ENCODE results near the gene MEDAG.

Gene MEDAG

DNA sequence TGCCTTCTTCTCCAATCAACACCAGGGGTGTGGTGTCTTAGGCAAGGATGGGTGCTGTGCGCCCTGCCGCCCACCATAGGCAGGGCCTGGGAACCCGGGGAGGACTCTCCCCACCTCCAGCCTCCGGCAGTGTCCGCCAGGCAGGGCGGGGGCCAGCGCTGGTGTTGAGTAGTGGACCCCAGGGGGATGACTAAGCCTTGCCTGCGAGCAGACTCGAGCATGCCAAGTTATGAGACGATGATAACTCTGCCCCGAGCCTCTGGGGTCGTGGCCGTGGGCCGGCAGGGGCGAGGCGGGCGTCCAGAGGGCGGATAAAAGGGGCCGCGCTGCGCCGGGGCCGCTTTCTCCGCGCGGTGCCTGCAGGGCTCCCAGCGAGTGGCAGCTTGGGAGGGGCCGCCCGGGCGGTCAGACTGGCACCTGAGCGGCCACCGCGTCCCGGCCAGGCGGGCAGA lies at the start of gene MEDAG:
Gene MEDAG (plus strand): TSS at position 340 of the 452 bp plus-strand sequence. CDS start 245 bp downstream, outside the sequence.
- Mint-ChIP-seq H3K9me3 (no peaks in the 10 kb centered on the region), H3K36me3 (no peaks in the 10 kb centered on the region), H3K27ac (no peak within 1 kb of the TSS), H3K4me3 (peak within 1 kb of the TSS; percentile 13), H3K4me1 (peaks cover 12% of the 10 kb centered on the region)
- ATAC-seq (no peak), DNase-seq (ENCODE audit: low spot score in 2 of 2) (no peak)

GRCh38 chr13:30857018-30857417 lies 49.1 kb upstream of the MEDAG start:
- ATAC-seq, result no peak
- Mint-ChIP-seq H3K4me3 (no peak overlapping the region), H3K4me1 (no peaks in the 10 kb centered on the region), H3K27ac (no peak overlapping the region), H3K9me3 (no peaks in the 10 kb centered on the region), H3K36me3 (no peaks in the 10 kb centered on the region)
- no peak for DNase-seq (ENCODE audit: low spot score in 2 of 2)

DNA sequence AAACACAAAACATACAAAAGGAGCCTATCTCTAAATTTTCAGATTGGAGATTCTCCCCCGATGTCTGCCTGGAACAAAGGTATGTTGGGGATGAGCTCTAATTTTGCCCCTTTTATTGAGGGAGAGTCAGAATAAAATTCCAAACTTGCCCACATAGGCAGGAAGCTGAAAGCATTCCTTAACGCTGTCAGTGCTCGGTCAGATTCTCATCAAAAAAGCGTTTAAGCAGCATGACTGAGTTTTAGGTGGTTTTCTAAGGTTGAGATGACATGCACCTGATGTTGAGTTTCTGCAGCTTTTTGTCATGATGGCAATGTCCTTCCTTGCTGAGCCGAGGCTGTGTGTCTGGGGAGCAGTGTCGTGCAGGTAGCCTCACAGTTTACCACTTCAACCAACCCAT lies 48.4 kb upstream of the MEDAG start:
- Mint-ChIP-seq H3K9me3 (no peaks in the 10 kb centered on the region), H3K4me1 (no peaks in the 10 kb centered on the region), H3K4me3 (no peak overlapping the region), H3K36me3 (no peaks in the 10 kb centered on the region), H3K27ac (no peak overlapping the region)
- DNase-seq (ENCODE audit: low spot score in 2 of 2) (no peak), ATAC-seq (no peak)

DNA sequence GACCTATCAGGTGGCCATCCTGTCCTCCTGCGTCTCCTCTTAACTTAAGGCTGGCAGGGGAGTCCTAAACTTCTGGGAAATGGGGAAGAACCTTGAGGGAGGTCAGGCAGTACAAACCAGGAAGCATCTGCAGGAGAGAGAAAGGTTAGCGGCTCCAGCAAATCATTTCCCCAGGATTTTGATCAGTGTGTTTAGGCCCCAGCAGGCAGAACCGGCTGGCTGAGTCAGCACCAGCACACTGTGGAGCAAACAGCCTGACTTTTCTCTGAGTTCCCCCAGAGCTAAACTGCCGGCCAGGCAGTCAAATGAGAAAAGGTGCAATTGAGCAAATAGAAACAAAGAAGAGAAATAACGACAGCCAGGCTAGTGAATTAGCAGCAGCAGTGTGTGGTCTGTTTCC lies 46.7 kb upstream of the MEDAG start:
- no peak for DNase-seq (ENCODE audit: low spot score in 2 of 2)
- no peaks in the 10 kb centered on the region for H3K4me1 Mint-ChIP-seq
- no peak for ATAC-seq
- no peak overlapping the region for H3K27ac Mint-ChIP-seq
- H3K36me3 Mint-ChIP-seq, result no peaks in the 10 kb centered on the region
- H3K9me3 Mint-ChIP-seq, result no peaks in the 10 kb centered on the region
- no peak overlapping the region for H3K4me3 Mint-ChIP-seq

DNA sequence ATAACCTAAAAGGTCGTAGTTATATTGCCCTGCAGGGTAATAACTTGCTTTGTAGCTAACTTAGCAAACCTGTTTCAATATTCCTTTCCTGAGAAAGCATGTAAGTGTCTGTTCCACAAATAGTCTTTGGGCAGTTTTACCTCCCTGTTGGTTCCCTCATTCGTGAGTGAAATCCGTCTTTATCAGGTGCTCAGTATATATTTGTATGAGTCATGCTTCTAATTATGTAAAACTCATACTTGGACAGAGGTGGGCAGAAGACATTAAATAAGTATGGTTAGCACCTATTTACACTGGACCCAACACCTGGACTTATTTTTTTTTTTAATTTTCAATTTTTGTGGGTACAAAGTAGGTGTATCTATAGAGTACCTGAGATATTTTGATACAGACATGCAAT lies 44.9 kb upstream of the MEDAG start:
- Mint-ChIP-seq H3K4me1 (peaks cover 8% of the 10 kb centered on the region), H3K9me3 (no peaks in the 10 kb centered on the region), H3K36me3 (no peaks in the 10 kb centered on the region), H3K4me3 (no peak overlapping the region), H3K27ac (no peak overlapping the region)
- ATAC-seq (no peak), DNase-seq (ENCODE audit: low spot score in 2 of 2) (no peak)

DNA sequence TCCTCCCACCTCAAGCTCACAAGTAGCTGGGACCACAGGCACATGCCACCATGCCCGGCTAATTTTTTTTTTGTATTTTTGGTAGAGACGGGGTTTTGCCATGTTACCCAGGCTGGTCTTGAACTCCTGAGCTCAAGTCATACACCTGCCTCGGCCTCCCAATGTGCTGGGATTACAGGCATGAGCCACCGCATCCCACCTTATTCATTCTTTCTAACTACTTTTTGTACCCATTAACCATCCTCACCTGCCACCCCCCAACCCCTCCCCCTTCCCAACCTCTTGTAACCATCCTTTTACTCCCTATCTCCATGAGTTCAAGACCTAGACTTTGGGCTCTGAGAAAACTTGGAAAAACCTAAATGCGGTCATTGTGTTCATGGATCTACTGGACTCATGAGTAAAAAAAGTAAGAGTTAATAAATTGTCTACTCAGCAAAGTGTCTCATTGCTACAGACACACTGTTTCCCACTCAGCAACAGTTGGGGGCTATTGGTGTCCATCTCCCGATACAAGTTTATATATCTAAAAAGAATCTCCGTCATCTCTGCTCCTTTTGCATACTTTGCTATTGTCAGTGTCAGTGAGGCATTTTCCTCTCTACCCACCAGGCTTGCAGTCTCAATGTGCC lies 44.1 kb upstream of the MEDAG start:
- Mint-ChIP-seq H3K9me3 (no peaks in the 10 kb centered on the region), H3K4me1 (peaks cover 8% of the 10 kb centered on the region), H3K36me3 (no peaks in the 10 kb centered on the region), H3K27ac (no peak overlapping the region), H3K4me3 (no peak overlapping the region)
- DNase-seq (ENCODE audit: low spot score in 2 of 2) (no peak), ATAC-seq (no peak)

DNA sequence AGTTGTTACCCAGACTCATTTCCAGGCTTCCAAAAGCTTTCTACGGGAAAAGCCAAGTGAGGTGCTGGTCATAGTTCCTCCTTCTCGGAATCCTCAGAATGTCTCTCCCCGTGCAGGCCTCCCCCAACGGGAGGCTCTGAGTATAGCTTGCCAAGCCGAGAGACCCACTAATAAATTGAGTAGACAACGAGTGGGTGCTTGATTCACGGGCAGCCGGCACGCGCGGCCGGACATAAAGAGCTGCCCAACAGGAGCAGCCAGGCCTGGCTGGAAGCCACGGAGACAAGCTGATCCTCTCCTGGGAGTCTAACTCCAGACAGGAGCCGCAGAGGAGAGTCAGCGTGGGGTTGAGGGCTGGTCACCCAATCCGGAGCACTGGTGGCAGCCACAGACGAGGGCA lies 43.4 kb upstream of the MEDAG start:
- no peaks in the 10 kb centered on the region for H3K9me3 Mint-ChIP-seq
- peaks cover 8% of the 10 kb centered on the region for H3K4me1 Mint-ChIP-seq
- H3K27ac Mint-ChIP-seq, result no peak overlapping the region
- H3K36me3 Mint-ChIP-seq, result no peaks in the 10 kb centered on the region
- ATAC-seq (no peak), DNase-seq (ENCODE audit: low spot score in 2 of 2) (no peak)
- no peak overlapping the region for H3K4me3 Mint-ChIP-seq

- peaks cover 8% of the 10 kb centered on the region for H3K4me1 Mint-ChIP-seq
- no peak overlapping the region for H3K27ac Mint-ChIP-seq
- H3K36me3 Mint-ChIP-seq, result no peaks in the 10 kb centered on the region
- no peak for ATAC-seq
- H3K9me3 Mint-ChIP-seq, result no peaks in the 10 kb centered on the region
- DNase-seq (ENCODE audit: low spot score in 2 of 2), result no peak
- no peak overlapping the region for H3K4me3 Mint-ChIP-seq
Measured at GRCh38 chr13:30863231-30863630, 42.8 kb upstream of the MEDAG start.

DNA sequence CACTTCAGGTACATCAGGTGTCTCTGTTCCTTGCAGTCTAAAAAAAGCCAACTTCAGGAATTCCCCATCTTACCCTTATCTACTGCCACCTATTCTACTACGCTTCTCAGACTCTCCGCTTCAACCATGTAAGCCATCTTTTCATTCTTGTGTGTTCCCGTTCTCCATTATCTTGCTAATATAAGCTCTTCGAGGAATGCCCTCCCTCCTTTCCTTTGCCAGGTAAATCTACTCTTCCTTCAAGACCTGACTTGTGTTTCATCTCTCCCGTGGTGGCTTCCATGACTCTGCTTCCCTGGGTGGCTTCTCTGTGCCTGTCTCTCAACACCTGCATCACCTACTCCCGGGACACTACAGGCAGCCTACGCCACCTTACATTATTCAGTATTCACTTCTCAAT lies 42.3 kb upstream of the MEDAG start:
- H3K27ac Mint-ChIP-seq, result no peak overlapping the region
- DNase-seq (ENCODE audit: low spot score in 2 of 2), result no peak

DNA sequence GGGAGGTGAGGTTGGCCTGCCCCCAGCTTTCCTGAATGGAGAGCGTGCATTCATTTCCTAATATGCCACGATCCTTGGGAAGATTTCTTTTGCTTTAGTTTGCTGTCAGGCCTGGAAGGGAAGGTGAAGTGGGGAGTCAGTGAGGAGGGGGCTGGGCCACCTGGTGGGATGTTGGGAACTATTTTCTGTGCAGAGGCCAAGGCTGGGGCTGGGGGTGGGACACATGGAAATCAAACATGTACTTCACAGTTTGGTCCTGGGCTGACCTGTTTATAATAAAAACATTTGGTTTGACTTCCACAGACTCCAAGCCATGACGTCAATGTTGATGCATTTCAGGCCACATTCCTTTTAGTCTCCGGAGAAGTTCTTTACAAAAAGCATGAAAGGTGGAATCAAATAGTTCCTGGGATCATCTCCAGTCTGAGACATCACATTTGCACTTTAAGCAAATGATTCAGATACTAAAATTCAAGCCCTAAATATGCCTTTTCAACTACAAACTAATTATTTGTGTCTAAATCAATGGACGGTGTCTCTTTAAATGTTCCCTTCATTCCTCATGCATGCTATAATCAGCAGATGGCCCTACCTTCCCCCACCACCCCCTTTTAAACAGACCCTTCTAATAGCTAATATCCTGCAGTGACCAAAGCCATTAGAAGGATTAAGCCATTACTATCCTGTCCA lies 41.5 kb upstream of the MEDAG start:
- no peaks in the 10 kb centered on the region for H3K36me3 Mint-ChIP-seq
- ATAC-seq, result no peak
- DNase-seq (ENCODE audit: low spot score in 2 of 2), result no peak
- no peak overlapping the region for H3K27ac Mint-ChIP-seq
- peaks cover 8% of the 10 kb centered on the region for H3K4me1 Mint-ChIP-seq
- no peak overlapping the region for H3K4me3 Mint-ChIP-seq
- H3K9me3 Mint-ChIP-seq, result no peaks in the 10 kb centered on the region

More for the DNA sequence above, 42.3 kb upstream of the MEDAG start:
- peaks cover 8% of the 10 kb centered on the region for H3K4me1 Mint-ChIP-seq
- H3K9me3 Mint-ChIP-seq, result no peaks in the 10 kb centered on the region
- H3K4me3 Mint-ChIP-seq, result no peak overlapping the region
- no peak for ATAC-seq
- H3K36me3 Mint-ChIP-seq, result no peaks in the 10 kb centered on the region

DNA sequence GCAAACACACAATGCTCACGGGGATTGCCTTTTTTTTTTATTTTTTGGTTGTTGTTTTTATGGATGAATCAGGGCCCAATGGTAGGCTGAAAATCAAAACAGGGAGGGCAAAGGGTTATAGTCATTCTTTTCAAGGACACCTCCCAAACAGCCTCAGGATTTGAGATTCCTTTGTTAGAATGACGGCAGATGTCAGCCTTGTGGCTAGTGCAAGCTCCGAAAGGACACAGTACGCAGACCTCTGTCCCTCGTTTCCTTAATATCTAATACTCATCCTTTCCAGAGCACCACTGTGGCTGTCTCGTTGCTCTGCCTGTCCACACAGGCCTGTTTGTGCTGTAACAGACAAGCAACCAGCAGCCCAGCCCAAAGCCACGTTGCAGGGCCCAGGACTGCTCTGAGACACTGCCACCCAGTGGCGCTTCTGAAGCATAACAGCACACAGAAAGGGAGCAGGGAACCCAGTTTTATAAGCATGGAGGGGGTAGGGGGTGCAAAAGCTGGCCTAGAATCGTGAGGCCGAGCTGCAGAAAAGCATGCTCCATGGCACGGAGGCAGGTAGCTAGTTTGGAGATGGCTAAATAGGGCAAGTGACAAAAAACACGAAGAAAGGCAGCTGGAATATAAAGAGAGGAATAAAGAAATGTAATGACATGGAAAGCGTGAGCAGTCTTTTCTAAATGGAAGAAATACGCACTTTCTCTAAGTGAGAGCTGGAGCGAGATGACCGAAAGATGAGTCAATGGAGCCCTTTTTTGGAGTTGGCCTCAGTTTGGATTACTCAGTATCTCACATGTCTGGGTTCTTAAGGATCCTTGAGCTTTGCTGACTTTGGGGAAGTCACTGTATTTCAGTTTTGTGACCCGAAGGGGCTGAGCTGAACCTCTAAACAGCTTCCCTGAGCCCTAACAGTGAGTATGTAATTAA lies 40.7 kb upstream of the MEDAG start:
- ATAC-seq, result peak; percentile 89
- peak; percentile 17 to 61 for DNase-seq (ENCODE audit: low spot score in 2 of 2)
- peaks cover 11% of the 10 kb centered on the region for H3K4me1 Mint-ChIP-seq
- H3K27ac Mint-ChIP-seq, result no peak overlapping the region
- no peaks in the 10 kb centered on the region for H3K36me3 Mint-ChIP-seq
- H3K4me3 Mint-ChIP-seq, result no peak overlapping the region
- no peaks in the 10 kb centered on the region for H3K9me3 Mint-ChIP-seq

- Mint-ChIP-seq H3K4me3 (no peak overlapping the region), H3K9me3 (no peaks in the 10 kb centered on the region), H3K36me3 (no peaks in the 10 kb centered on the region), H3K27ac (no peak overlapping the region), H3K4me1 (peaks cover 17% of the 10 kb centered on the region)
- ATAC-seq, result no peak
- DNase-seq (ENCODE audit: low spot score in 2 of 2), result no peak
Measured at GRCh38 chr13:30866677-30867076, 39.4 kb upstream of the MEDAG start.

DNA sequence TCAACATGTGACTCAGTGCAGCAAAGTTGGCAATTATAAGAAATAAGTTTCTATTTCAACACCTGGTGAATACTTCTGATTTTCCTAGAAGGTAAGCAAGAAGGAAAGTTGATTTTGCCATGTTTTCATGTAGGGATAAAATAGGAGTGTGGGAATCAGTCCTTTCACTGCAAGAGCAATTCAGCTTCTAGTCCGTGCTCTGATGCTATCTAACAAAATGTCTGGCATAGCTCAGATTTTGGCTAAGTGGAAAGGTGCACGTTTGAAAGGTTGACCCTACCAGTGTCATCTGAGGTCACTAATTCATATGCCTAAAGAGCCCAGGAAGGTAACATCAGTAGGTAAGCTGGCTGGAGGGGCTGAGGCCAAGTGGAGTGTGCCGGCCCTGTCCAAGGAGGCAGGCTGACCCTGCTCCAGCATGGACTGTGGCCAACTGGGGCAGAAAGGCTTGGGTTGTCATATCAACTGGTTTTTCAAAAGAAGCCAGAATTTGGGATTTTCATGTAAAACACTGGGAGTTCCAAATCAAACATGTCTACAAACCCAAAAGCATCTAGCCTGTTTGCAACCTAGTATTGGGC lies 38.9 kb upstream of the MEDAG start:
- ATAC-seq (no peak), DNase-seq (ENCODE audit: low spot score in 2 of 2) (no peak)
- Mint-ChIP-seq H3K4me3 (no peak overlapping the region), H3K4me1 (peaks cover 17% of the 10 kb centered on the region), H3K36me3 (no peaks in the 10 kb centered on the region), H3K27ac (no peak overlapping the region), H3K9me3 (no peaks in the 10 kb centered on the region)

DNA sequence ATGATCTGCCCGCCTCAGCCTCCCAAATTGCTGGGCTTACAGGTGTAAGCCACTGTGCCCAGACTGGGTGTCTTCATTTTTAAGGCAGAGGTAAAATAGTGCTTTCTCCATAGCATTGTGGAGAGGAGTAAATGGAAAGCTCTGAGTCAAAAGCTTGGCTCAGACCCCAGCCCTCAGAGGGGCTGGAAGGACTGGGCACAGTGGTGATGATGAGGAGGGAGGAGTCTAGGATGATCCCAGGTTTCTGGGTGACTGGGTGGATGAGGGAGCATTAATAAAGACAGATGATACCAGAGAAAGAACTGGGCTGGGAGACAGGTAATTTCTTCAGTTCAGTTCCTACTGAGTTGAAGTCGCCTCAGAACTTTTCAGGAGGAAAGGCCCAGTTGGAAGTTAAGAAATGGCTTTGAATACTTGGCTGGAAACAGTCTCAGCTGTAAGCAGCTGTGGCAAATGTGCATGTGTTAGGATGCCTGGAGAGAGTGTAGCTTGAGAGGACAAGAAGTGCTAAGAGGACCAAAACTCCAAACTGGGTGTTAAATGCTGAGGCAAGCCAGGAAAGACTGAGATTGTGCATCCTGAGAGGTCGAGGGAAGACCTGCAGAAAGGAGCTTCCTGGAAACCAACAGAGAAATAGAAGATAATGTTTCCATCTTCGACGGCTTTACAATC lies 37.1 kb upstream of the MEDAG start:
- H3K4me3 Mint-ChIP-seq, result no peak overlapping the region
- no peaks in the 10 kb centered on the region for H3K9me3 Mint-ChIP-seq
- no peak overlapping the region for H3K27ac Mint-ChIP-seq
- DNase-seq (ENCODE audit: low spot score in 2 of 2) (no peak), ATAC-seq (no peak)
- H3K36me3 Mint-ChIP-seq, result no peaks in the 10 kb centered on the region
- peaks cover 17% of the 10 kb centered on the region for H3K4me1 Mint-ChIP-seq

GRCh38 chr13:30869491-30869890 lies 36.6 kb upstream of the MEDAG start:
- Mint-ChIP-seq H3K4me3 (no peak overlapping the region), H3K9me3 (no peaks in the 10 kb centered on the region), H3K36me3 (no peaks in the 10 kb centered on the region), H3K27ac (no peak overlapping the region), H3K4me1 (peaks cover 17% of the 10 kb centered on the region)
- no peak for DNase-seq (ENCODE audit: low spot score in 2 of 2)
- no peak for ATAC-seq

Data from stimulated activated effector memory CD8-positive, alpha-beta T cell treated with anti-CD3 and anti-CD28 coated beads, Interleukin-12 subunit alpha, Interleukin-12 subunit beta, amount 100 ng/mL, for 72 hours (primary cell).